Activated CD4-positive, CD25-positive, alpha-beta regulatory T cell (primary cell): ENCODE measurements around the gene DAZL.

ENCODE experiments used
- DNase-seq, 4 experiments: peaks; one replicate each; lab custom pipeline; 2025; lab: John Stamatoyannopoulos, UW

Gene DAZL

DNA sequence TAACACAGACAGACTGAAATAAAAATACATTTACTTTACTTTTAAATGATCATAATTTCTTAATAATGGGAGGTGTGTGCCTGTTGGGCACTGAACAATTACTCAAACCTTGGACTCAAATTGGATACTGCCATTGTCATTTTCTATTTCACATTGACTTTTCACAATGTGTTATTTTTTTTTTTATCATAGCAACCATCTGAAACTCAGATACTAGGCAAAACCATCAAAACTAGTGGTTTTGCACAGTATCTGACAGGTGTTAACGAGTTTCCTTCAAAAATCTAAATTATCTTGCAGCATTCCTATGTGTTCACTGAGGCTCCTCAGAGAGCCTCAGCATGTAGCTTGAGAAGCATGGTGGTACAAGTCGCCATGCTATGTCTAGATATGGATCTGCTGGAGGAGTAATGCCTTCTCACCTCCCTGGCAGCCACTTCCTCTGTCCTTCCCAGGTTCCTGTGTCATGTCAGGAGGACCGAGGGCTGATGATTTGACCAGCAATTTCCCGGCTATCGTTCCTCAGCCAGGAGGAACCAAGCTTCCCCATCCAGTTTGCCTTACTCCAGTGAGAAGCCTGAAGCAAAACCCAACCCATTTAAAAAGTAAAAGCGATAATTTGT is 61.9 kb downstream of the DAZL start:
- DNase-seq, result no peak

DNA sequence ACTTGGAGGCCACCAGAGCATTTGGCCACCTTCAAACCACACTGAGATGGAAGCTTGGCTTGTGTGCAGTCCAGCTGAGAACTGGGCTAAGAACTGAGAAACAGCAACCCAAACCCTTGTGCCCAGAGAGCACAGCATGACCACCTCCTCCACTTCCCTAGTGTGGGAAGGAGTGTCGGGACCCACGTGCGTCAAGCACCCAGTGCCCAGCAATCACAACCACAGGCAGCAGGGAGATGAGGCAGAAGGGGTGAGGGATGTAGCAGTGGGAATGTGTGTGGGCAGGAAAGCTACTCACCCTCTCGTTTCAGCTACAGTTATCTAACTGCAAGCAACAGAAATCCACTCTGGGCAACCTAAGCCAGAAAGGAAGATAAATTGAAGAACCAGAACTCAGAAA is 66.7 kb downstream of the DAZL start:
- no peak for DNase-seq

- DNase-seq, result no peak
Measured at GRCh38 chr3:16536996-16537395, 68.2 kb downstream of the DAZL start.
